PC-3 (cell line): Measurements from ENCODE around the gene LRRC37B.
"Not testable (repeated sequence)": the region's sequence is repeated elsewhere in the genome, so short reads cannot be mapped to it uniquely, and the experiment has no call there.

Experiments
- CTCF ChIP-seq: fragments of 300-600 bp; sonication (generic); conservative IDR thresholded peaks from 2 replicates; pipeline ENCODE4 v1.5.1; 2017; ENCODE audit warnings: antibody characterized with exemption, low read depth, mild to moderate bottlenecking, low read length
- EZH2 ChIP-seq: fragments of 300-600 bp; sonication (generic); IDR thresholded peaks from one replicate; pipeline ENCODE4 v1.6.1; 2017; ENCODE audit warnings: antibody characterized with exemption, mild to moderate bottlenecking, low read length; ENCODE audit not compliant: unreplicated experiment

GRCh38 chr17:32056500-32056899 lies 49.3 kb downstream of the LRRC37B start:
- TF ChIP-seq CTCF, EZH2: not testable (repeated sequence)
